GM18873 (cell line): ENCODE results near the gene REXO1.
"Not testable (repeated sequence)": the region's sequence is repeated elsewhere in the genome, so short reads cannot be mapped to it uniquely, and the experiment has no call there.

Experiments
- ATAC-seq: cut with Tn5 transposase; IDR thresholded peaks from one replicate; pipeline ENCODE4 v1.9.1; 2021; ENCODE audit warnings: mild to moderate bottlenecking, moderate library complexity, moderate number of reproducible peaks; ENCODE audit not compliant: unreplicated experiment, low FRiP score

REXO1 gene

DNA sequence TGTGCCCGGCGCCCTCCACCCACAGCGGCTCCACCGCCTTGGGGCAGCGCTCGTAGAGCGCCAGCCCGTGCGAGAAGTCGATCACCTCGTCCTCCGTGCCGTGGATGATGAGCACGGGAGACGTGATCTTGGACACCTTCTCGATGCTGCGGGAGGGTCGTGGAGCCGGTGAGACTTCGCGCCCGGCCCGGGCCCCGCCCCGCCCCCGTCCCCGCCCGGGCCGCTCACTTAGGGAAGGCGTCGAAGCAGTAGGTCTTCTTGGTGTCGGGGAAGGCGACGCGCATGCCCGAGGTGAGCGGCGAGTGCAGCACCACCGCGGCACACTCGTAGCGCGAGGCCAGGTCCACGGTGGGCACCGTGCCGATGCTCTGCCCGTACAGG lies 29.0 kb upstream of the REXO1 start:
- not testable (repeated sequence) for ATAC-seq

DNA sequence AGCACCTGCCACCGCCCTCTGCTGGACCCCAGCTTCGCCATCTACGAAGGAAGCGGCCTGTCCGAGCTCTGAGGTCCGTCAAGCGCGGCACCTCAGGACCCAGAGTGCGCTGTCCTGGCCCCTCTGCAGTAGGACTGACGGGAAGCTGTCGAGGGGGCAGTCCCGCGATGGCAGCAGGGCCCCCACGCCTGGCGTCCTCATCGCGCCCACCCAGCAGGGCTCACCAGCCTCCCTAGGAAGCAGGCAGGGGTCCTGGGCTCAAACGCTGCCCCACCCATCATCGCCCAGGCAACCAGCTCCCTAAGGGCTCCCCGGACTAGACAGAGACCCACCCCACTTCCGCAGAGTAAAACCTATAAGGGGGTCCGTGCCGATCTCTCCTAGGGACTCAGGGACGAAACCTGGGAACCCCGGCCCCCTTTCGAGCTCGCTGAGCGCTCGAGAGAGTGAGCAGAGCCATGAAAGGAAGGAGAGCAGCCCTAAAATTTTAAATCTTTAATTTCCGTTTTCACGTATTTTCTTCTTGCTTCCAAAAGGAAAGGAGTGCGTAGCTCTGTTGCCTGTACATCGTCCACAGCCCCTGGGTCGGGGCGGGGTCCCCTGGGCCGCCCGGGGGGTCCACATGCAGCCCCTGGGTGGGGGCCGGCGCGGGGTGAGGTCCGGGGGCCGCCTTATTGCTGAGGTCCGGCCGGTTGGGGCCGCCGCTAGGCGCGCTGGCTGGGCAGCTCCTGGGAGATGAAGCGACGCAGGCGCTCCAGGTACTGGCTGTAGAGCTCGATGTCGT lies 28.4 kb upstream of the REXO1 start:
- not testable (repeated sequence) for ATAC-seq

DNA sequence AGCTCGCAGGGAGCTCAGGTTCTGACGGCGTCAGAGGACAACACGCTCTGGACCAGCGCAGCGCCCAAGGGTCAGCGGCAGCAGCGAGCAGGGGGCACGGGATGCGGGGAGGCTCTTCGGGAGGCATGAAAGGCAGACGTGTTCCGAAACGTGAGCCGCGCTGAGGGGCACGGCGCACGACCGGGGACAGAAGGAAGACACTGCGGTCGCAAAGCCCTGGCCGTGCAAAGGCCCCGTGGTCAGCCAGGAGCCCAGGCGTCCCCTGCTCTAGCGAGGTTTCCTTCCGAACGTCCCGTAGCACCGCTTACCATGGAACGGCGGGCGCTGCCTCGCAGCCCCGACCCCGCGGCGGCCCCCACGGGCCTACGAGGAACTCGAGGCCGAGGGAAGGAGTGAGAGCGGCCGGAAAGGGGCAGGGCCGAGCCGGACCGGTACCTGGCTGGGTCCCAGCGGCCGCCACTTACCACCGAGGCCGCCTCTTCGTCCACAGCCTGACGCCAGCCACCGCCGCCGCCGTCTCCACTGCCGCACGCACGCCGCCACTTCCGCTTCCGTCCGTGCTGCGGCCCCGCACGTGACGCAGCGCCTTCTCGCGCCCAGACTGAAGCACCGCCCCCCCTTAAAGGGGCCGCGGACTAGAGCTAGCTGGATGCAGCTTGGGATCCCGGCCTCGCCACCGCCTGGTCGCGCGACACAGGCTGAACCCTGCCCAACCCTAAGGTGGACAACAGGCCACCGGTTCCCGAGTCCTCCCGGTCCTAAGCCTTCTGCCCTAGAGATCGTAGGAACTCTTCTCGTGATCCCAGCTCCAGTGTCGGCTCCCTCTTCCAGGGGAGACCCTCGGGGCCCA lies 27.6 kb upstream of the REXO1 start:
- peak; percentile 64 for ATAC-seq

DNA sequence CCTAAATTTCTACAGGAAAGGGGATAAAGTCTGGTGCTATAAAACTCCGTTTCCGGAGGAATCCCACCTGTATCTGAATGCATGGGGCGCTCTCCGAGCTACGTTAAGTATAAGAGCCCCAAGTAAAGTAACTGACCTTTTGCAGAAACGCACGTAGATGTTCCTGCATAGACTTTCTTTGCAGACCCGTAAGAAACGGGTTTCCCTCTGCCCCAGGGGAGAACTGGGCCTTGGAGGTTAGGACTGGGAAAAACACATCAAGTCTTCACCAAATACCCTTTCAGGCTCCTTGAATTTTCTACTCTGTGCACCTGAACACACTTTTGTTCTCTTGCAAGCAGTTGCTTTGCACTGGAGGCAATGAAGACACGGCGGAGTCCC lies 27.0 kb upstream of the REXO1 start:
- ATAC-seq: not testable (repeated sequence)

DNA sequence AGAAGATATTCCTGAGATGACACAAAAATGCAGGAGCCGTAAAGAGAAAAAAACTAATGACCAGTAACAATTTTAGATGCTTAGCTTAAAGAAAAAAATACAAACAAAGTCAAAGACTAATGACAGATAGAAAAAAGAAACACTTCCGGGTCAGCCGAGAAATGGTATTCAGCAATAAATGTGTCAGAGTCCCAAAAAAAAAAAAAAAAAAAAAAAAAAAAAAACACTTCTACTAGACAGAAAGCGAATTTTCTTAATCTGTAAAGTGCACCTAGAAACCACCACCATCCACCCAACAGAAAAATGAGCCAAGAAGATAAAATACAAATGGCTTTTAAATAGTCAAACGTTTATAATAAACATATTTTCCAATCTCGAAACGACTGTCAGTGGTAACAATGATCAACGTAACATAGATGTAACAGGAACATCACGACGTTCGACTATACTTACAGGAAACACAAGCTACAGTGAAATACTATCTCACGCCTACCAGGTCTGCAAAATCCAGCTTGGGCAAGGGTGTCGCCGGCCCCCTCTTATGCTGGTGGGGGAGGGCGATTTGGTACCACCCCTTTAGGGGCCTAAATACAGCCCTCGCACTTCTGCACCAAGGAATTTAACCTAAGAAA lies 26.4 kb upstream of the REXO1 start:
- no peak for ATAC-seq

DNA sequence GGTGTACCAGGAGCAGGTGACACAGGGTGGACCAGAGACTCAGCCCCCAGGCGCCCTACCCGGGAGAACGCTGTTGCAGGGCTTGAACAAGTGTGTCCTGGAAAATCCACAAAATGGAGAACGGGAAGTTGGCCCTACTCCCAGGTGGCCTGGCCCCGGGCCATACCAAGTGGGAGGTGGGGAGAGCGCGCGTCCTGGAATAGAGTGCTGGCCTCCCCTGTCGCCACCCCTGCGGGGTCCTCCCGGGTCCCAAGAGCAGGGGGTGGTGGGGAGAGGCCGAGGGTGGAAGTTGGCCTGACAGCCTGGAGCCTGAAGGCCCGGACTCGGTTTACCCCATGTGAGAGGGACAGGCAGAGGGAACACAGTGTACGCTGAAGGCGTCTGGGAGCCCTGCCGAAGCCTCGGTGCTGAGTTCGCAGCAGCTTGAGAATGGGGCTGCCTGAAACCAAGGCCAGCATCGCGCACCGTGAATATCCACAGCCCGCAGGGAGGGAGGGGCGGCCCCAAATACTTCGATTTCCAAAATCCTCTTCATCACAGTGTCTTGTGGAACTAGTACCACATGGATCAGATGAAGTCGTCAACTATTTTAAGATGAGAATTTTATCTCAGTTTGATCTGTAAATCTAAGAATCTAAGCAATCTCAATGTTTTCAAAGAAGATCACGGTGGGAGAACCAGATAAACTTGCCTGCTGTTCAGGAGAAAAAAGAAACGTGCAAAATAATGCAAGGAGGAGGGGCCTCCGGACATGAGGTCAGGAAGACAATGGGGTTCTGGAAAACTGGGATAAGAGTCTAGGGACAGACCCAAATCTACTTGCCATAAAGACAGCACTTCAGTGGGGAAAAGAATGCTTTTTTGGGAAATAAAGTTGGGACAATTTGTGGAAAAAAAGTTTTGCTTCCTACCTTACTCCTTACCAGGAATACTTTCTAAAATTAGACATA lies 25.5 kb upstream of the REXO1 start:
- ATAC-seq: no peak

DNA sequence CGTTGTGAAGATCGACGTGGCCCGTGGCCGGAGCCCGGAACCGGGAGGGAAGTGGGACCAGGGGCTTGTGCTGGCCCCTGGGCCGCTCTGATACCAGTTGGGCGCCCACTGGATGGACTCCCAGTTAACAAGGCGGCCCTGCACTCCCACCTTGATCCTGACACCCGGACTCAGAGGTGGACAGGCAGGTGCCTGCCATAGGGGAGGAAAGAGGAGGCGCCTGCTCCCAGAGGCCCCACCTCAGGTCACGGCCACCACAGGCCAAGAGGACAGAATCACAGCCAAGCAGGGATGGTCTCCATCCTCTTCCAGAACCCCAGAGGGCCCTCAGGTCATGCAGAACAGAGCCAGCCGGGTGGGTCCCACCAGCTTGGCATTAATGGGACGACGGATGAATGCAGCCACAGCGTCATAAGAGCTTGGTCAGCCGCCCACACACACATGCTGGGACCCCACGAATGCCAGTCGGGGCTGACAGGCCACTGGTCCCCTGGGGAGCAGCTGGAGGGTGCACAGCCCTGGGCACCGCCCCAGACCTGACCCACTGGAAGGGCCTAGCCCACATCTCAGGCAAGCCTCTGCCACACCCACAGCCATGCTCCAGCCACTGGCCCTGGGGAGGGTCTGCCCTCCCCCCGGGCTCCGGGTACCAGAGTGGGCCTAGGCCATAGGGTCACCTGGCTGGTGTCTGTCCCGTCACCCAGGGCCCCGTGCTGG lies 24.7 kb upstream of the REXO1 start:
- ATAC-seq: no peak

DNA sequence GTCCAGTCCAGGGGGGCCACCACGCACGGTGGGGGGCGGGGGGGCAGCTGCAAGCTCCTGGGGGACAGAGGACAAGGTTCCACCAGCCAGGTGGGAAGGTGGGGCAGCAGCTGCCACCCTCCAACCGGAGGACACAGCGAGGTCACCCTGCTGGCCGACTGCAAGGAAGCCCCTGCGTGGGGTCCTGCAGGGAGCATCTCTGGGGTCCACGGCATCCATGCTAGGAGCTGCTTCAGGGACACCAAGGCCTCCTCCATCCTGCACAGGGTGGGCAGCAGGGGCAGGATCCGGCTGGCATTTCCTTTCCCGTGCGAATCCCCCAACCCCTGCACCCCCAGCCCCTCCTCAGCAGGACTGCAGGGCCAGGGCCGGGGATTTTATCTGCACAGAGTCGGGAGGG lies 23.3 kb upstream of the REXO1 start:
- no peak for ATAC-seq

DNA sequence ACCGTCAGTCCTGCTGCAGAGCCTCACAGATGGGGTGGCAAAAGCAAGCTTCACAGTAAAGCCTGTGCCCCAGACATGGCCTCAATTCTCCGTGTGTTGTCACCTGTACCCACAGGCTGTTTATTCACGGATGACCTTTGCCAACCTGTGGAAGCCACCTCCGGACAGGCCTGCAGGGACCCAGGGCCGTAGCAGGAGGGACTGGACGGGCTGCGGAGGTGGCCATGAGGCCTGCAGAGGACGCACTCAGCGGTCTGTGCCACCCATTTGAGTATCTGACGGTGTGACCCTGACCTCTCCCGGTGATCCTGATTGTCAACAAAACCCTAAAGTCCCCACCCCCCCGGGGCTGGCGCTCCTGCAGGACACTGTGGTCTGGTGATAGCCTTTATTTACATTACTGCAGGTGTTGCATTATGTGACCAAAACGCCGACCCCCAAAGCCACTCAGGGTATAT lies 22.9 kb upstream of the REXO1 start:
- no peak for ATAC-seq

DNA sequence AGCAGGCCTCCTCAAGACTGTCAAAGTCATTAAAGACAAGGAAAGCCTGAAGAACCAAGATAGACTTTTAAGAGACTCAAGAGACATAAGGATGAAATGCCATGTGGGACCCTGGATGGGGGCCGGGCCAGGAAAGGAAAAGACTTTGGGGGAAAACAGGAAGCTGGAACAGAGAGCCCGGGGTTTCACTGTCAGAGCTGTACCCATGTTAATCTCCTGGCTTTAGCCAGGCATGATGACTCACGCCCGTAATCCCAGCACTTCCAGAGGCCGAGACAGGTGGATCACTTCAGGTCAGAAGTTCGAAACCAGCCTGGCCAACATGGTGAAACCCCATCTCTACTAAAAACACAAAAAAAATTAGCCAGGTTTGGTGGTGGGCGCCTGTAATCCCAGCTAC lies 20.7 kb upstream of the REXO1 start:
- ATAC-seq: no peak

DNA sequence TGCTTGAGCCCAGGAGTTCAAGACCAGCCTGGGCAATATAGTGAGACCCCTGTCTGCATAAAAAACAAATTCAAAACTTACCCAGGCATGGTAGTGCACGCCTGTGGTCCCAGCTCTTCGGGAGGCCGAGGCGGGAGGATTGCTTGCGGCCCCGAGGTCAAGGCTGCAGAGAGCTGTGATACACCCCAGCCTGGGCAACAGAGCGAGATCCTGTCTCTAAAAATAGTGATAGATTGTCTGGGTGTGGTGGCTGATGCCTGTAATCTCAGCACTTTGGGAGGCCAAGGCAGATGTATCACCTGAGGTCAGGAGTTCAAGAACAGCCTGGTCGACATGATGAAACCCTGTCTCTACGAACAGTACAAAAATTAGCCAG lies 19.1 kb upstream of the REXO1 start:
- ATAC-seq: no peak

DNA sequence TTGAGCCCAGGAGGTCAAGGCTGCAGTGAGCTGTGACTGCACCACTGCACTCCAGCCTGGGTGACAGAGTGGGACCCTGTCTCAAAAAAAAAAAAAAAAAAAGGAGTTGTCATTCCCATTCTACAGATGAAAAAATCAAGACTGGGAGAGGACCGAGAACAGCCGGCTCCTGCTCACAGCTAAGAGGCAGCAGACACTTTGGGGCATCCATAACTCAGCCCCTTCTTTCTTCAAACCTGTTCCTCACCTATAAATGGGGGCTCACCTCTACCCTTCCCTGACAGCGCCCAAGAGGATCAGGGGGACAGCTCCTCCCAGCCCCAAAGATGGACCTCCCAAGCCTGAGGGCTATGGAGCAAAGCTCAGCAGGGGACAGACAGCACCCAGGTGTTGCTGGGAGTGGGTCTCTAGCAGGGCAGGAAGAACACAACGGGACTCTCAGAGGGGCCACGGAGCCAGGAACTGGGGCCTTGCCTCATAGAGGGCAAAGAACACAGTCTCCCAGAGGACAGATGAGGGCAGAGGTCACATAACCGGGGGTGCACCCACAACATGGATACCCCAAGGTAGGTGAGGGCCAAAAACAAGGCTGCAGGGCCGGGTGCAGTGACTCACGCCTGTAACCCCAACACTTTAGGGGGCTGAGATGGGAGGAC lies 18.5 kb upstream of the REXO1 start:
- ATAC-seq: no peak

DNA sequence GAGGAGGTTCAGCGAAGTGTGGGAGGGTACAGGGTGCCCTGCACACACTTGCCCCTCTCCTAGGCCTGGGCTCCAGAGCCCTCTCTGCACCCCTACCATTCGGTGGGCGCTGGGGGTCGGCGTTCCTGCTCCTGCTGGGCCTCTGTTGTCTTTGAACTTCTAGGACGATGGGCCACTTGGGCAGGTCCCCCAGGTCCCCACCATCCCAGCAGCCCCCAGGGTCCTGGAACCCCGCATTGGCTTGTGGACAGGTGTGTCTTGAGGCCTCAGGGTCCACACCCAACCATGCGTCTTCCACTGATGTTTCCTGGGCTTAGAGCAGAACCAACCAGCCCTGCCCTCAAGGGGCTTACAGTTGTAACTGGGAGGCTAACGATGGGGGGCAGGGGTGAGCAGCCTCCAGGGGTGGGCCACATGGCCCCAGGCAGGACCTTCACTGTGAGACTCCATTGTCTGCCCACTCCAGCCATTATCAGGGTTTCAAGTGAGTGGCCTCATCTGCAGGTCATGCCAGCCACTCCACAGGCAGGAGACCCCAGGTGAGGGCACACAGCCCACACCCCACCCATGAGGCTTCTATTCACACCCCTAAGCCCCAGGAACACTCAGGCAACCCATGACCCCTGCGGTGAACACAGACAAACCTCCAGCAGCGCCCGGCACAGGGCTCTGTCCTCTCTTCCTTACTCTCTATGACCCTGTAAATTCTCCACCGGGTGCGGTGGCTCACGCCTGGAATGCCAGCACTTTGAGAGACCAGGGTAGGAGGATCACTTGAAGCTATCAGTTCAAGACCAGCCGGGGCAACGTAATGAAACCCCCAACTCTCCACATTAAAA lies 17.1 kb upstream of the REXO1 start:
- no peak for ATAC-seq

DNA sequence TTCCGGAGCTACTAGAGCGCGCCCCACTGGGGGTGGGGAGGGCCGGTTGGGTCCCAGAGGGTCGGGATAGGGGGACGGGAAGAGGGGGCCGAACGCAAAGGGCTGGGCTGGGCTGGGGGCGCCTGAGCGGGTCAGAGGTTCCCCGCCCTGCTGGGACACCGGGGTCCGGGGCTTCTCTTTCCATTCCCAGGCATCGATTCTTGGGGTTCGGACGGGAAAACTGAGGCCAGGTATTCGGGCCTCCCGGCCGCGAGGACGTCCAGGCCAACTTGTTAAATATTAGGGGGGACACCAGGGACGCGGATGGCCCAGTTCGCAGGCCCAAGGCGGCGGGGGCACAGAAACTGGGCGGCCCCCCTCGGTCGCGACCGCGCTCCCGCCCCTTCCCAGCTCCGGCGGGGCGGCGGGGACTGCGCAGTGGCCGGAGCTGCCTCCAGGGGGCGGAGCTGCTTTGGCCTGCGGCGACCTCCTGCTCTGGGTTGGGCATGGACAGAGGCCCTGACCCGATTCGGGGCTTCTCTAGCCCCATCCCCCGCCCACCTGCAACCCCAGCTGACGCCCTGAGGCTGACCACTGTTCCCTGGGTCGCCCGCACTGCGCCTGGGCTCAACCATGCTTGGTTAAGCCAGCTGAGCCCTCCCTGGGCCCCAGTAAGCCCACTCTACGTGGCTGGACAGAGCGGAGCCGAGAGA lies 16.3 kb upstream of the REXO1 start:
- peak; percentile 30 for ATAC-seq

DNA sequence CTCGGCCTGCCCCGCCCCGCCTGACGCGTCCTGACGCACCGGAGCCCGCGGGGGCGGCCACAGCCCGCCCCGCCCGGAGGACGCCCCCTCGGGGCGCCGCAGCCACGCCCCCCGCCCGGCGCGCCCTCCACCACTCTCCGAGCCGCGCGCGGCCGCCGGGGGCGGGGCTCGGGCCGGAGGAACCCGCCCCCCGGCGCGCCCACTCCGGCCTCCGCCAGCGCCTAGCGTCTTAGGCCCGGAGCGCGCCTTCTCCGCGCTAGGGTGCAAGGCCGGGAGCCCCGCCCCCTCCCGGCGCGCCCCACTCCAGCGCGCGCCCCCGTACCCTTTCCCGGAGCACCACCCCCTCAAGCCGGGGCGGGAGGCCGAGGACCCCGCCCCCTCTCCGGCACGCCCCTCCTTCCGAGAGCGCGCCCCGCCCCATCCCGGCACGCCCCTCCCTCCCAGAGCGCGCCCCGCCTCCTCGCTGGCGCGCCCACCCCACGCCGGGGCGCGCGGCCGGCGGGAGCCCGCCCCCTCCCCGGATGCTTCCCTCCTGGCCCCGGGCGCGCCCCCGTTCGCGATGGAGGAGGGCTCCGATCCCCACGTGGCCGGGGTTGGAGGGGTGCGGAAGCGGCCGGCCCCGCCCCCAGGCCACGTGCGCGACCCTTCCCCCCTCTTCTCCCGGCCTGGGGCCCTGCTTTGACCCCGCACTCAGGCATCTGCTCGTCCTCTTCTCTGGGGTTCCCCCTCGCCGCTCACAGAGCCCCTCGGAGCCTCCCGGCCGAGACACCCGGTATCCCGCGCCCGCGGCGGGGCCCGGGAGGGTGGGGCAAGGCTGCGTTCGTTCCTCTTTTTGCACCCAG lies 15.6 kb upstream of the REXO1 start:
- ATAC-seq: peak; percentile 30

DNA sequence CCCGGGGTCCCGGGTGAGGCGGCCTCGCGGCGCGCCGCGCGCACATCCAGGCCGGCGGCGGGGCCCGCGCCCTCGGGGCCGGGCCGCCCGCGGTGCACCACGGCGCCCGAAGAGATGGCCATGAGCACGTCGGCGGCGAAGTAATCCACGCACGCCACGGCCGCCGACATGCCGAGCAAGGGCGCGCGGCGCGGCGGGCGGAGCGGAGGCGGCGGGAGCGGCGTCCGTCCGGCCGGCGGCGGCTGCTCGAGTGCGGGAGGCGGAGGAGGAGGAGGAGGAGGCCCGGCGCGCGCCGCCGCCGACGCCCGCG lies 15.0 kb upstream of the REXO1 start, which contains the start of gene KLF16:
KLF16 (minus strand) TSS at position 252 of the 310 bp plus-strand sequence; CDS start at position 170, 82 bp downstream.
- ATAC-seq: no peak
